Smooth muscle cell (in vitro differentiated cells): ENCODE measurements around the gene BLMH. TPM values are rescaled to one million over a fixed set of nuclear protein-coding genes. Genes with fewer than 3 reads are reported as not detected.

Source experiments
- DNase-seq: peaks from one replicate; lab custom pipeline; 2025; ENCODE audit not compliant: unreplicated experiment; lab: John Stamatoyannopoulos, UW
- H2AFZ ChIP-seq: fragments of 200-600 bp; sonication (generic); 2 replicates; pipeline ENCODE4 v1.6.0; 2016; ENCODE audit warnings: antibody characterized with exemption, low read depth, mild to moderate bottlenecking
- H3F3A ChIP-seq: fragments of 200-600 bp; sonication (generic); 2 replicates; pipeline ENCODE4 v1.6.0; 2017; ENCODE audit warnings: antibody characterized with exemption, low read depth
- H3K27ac ChIP-seq: fragments of 200-600 bp; sonication (generic); 2 replicates; pipeline ENCODE4 v1.5.1; 2016; ENCODE audit warnings: low read depth, mild to moderate bottlenecking
- H3K27me3 ChIP-seq: fragments of 200-600 bp; sonication (generic); 2 replicates; pipeline ENCODE4 v1.6.1; 2016; ENCODE audit warnings: low read depth, mild to moderate bottlenecking
- H3K36me3 ChIP-seq: fragments of 200-600 bp; sonication (generic); 2 replicates; pipeline ENCODE4 v1.5.1; 2016; ENCODE audit warnings: low read depth
- H3K4me1 ChIP-seq: fragments of 200-600 bp; sonication (generic); 2 replicates; pipeline ENCODE4 v1.5.1; 2016; ENCODE audit warnings: low read depth
- H3K4me2 ChIP-seq: fragments of 200-600 bp; sonication (generic); 2 replicates; pipeline ENCODE4 v1.6.0; 2016; ENCODE audit warnings: mild to moderate bottlenecking
- H3K4me3 ChIP-seq: fragments of 200-600 bp; sonication (generic); 2 replicates; pipeline ENCODE4 v1.5.1; 2016; ENCODE audit warnings: mild to moderate bottlenecking
- H3K79me2 ChIP-seq: fragments of 200-600 bp; sonication (generic); 2 replicates; pipeline ENCODE4 v1.6.0; 2016; ENCODE audit warnings: low read depth, mild to moderate bottlenecking
- H3K9ac ChIP-seq: fragments of 200-600 bp; sonication (generic); 2 replicates; pipeline ENCODE4 v1.6.0; 2016; ENCODE audit warnings: low read depth
- H3K9me3 ChIP-seq: fragments of 200-600 bp; sonication (generic); replicated peaks from 2 replicates; pipeline ENCODE4 v1.5.1; 2016; ENCODE audit warnings: low read depth
- H4K20me1 ChIP-seq: fragments of 200-600 bp; sonication (generic); 2 replicates; pipeline ENCODE4 v1.6.0; 2016; ENCODE audit warnings: low read depth
- WGBS: methylation state at CpG from one replicate; pipeline ENCODE4 v1.1.7; 2016; ENCODE audit warnings: low lambda C conversion rate; 5-methylcytosine and 5-hydroxymethylcytosine counted together
- polyA plus RNA-seq: library from polyadenylated mRNA; unstranded; fragments of >200 nt; fragmentation: Nextera tagmentation; extraction: Ambion mirVana; gene quantifications from 2 replicates; pipeline ENCODE4 v1.2.1, GENCODE V29; 2016
- total RNA-seq: library from RNA; depleted of rRNA; stranded (reverse); fragments of >200 nt; gene quantifications from 2 replicates; pipeline ENCODE4 v1.2.3, GENCODE V29; 2014
- TF ChIP-seq, protein P1 (sequence below): fragments of 200-600 bp; sonication (generic); IDR thresholded peaks from 2 replicates; pipeline ENCODE4 v1.5.1; 2017; ENCODE audit warnings: borderline replicate concordance, mild to moderate bottlenecking, antibody characterized with exemption; ENCODE audit not compliant: insufficient read depth, poor library complexity, severe bottlenecking

BLMH gene
- total and polyA plus RNA-seq, 2 experiments from 2014 or later = 13.2 to 20.5 TPM

DNA sequence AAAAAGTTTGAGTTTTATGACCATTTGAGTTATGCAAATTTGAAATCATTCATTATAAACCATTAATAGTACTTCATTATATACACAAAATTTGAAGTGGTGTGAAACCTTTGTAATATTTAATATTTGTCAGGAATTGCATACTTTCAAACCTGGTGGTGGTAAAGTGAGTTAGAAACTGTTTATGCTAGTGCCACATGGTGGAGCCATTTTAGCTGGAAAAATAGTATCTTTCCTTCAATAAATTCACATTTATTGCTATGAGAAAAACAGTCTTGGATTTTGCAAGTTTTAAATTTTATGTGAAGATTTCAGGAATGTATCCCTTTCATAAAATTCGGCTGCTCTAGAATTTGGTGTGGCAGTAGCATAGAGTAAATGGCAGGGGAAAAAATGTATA is 7.3 kb upstream of the BLMH start:
- H3K36me3 ChIP-seq = no peaks in the 10 kb centered on the region
- no peaks in the 10 kb centered on the region for H3K27me3 ChIP-seq
- no peak overlapping the region for H3K4me2 ChIP-seq
- H3K9ac ChIP-seq = no peak overlapping the region
- WGBS = 82% methylated on average over 1 of the region's 1 CpG
- no peaks in the 10 kb centered on the region for H3K9me3 ChIP-seq
- H2AFZ ChIP-seq = no peak overlapping the region
- DNase-seq = no peak
- no peaks in the 10 kb centered on the region for H3F3A ChIP-seq
- TF ChIP-seq, protein P1, sequence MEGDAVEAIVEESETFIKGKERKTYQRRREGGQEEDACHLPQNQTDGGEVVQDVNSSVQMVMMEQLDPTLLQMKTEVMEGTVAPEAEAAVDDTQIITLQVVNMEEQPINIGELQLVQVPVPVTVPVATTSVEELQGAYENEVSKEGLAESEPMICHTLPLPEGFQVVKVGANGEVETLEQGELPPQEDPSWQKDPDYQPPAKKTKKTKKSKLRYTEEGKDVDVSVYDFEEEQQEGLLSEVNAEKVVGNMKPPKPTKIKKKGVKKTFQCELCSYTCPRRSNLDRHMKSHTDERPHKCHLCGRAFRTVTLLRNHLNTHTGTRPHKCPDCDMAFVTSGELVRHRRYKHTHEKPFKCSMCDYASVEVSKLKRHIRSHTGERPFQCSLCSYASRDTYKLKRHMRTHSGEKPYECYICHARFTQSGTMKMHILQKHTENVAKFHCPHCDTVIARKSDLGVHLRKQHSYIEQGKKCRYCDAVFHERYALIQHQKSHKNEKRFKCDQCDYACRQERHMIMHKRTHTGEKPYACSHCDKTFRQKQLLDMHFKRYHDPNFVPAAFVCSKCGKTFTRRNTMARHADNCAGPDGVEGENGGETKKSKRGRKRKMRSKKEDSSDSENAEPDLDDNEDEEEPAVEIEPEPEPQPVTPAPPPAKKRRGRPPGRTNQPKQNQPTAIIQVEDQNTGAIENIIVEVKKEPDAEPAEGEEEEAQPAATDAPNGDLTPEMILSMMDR = peak; percentile 27
- no peaks in the 10 kb centered on the region for H3K4me1 ChIP-seq
- H3K79me2 ChIP-seq = no peaks in the 10 kb centered on the region
- no peak overlapping the region for H3K4me3 ChIP-seq
- no peaks in the 10 kb centered on the region for H4K20me1 ChIP-seq
- H3K27ac ChIP-seq = no peak overlapping the region

DNA sequence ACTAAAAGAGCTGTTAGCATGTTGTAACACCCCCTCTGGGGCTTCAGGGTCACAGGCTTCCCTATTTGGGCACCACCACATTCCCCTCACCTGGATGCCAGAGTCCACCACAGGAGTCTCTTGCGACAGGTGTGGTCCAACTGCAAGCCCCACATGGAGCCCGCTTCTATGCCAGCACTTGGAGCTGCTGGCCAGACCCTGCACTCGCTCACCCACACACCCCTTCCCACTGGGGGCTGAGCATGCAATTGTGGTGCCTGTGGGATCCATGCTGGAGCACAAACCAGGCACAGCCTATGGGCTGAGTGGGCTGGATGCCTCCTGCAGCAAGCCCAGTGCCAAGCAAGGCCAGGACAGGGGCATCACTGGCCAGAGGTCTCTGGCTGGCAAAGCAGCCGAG is 6.0 kb upstream of the BLMH start:
- no peaks in the 10 kb centered on the region for H3K27me3 ChIP-seq
- peaks cover 6% of the 10 kb centered on the region for H3F3A ChIP-seq
- TF ChIP-seq, protein P1 = no peak
- no peaks in the 10 kb centered on the region for H4K20me1 ChIP-seq
- H3K4me3 ChIP-seq = no peak overlapping the region
- H3K4me1 ChIP-seq = no peaks in the 10 kb centered on the region
- WGBS = 95% methylated on average over 4 of the region's 4 CpGs
- H3K79me2 ChIP-seq = no peaks in the 10 kb centered on the region
- no peak overlapping the region for H2AFZ ChIP-seq
- H3K9ac ChIP-seq = no peak overlapping the region
- DNase-seq = no peak
- no peak overlapping the region for H3K27ac ChIP-seq
- no peak overlapping the region for H3K4me2 ChIP-seq
- H3K9me3 ChIP-seq = no peaks in the 10 kb centered on the region
- H3K36me3 ChIP-seq = no peaks in the 10 kb centered on the region

DNA sequence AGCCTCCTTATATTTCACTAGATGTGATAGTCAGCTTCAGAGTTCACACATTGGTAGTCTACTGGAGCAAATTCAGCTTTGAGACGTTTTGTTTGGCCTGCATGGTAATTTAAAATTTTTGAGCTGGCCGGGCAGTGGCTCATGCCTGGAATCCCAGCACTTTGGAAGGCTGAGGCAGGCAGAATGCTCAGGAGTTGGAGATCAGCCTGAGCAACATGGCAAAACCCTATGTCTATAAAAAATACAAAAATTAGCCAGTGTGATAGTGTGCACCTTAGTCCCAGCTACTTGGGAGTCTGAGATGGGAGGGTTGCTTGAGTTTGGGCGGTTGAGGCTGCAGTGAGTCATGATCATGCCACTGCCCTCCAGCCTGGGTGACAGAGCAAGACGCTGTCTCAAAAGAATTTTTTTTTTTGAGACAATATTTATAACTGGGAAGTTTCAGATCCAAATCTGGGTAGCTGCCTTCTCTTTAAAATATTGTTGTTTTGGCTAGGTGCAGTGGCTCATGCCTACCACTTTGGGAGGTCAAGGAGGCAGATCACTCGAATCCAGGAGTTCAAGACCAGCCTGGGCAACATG is 4.8 kb upstream of the BLMH start:
- Histone ChIP-seq H4K20me1 (no peaks in the 10 kb centered on the region), H3K36me3 (no peaks in the 10 kb centered on the region), H3F3A (peaks cover 13% of the 10 kb centered on the region), H3K4me2 (no peak overlapping the region), H3K9me3 (no peaks in the 10 kb centered on the region), H3K27ac (no peak overlapping the region), H3K4me1 (no peaks in the 10 kb centered on the region), H3K79me2 (no peaks in the 10 kb centered on the region), H3K4me3 (no peak overlapping the region), H3K27me3 (no peaks in the 10 kb centered on the region), H3K9ac (no peak overlapping the region), H2AFZ (no peak overlapping the region)
- TF ChIP-seq, protein P1 = no peak
- DNase-seq = no peak
- WGBS = 75% methylated on average over 5 of the region's 5 CpGs

DNA sequence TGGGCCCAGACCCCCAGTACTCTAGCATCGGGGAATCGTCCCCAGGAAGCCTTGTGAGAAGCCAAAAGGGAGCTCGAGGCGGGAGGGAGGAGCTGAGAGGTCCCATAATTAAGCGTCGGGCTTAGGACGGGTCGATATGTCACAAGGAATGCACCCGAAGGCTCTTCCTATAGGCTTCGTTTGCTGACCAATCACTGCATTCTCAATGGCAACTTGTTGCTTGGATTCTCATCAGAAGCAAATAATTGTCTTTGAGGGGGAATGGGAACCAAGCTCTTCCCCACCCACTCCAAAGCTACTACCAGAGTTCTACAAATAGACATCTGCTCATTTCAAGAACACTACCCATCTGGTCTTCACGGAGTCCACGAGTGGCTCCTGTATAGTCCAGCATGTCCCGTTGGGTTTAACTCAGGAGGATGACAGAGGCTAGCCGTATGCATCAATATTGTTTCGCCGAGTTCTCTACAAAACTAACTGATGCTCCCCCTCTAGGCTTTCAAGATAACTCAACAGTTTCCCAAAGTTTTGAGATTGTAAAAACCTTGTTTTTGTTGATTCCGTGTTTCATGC is 628 bp upstream of the BLMH start:
- peaks cover 10% of the 10 kb centered on the region for H3K79me2 ChIP-seq
- peak overlapping the region; percentile 96 for H3K4me2 ChIP-seq
- H3K36me3 ChIP-seq = no peaks in the 10 kb centered on the region
- H3K9ac ChIP-seq = peak overlapping the region; percentile 71
- 28% methylated on average over 17 of the region's 17 CpGs for WGBS
- peak overlapping the region; percentile 100 for H2AFZ ChIP-seq
- peaks cover 15% of the 10 kb centered on the region for H3K4me1 ChIP-seq
- no peaks in the 10 kb centered on the region for H3K27me3 ChIP-seq
- peak overlapping the region; percentile 98 for H3K4me3 ChIP-seq
- H3F3A ChIP-seq = peaks cover 19% of the 10 kb centered on the region
- peak overlapping the region; percentile 29 for H3K27ac ChIP-seq
- DNase-seq = no peak
- TF ChIP-seq, protein P1 = no peak
- no peaks in the 10 kb centered on the region for H4K20me1 ChIP-seq
- H3K9me3 ChIP-seq = no peaks in the 10 kb centered on the region
